ENCODE data around the gene STARD10.

The STARD10 gene

GRCh38 chr11:72746821-72747220 is 47.0 kb downstream of the STARD10 start:
- Histone ChIP-seq H3K27me3 (ENCODE audit: insufficient read depth, low read length) (no peaks in the 10 kb centered on the region), H3K36me3 (ENCODE audit: insufficient read depth, low read length) (peaks cover 4% of the 10 kb centered on the region; the same call in 1 of the 2 replicates), H3F3A (ENCODE audit: insufficient read depth, low read length) (no peaks in the 10 kb centered on the region), H3K27ac (ENCODE audit: low read depth, low read length, poor library complexity, severe bottlenecking) (no peak overlapping the region), H2AFZ (ENCODE audit: low read length) (no peak overlapping the region), H3K4me2 (ENCODE audit: low read length) (no peak overlapping the region), H3K9me3 (ENCODE audit: low read length) (no peaks in the 10 kb centered on the region), H3K9me2 (ENCODE audit: low read depth, low read length) (no peaks in the 10 kb centered on the region), H3K4me3 (ENCODE audit: low read depth, low read length, poor library complexity, severe bottlenecking) (no peak overlapping the region), H4K20me1 (ENCODE audit: insufficient read depth, low read length) (no peaks in the 10 kb centered on the region), H3K79me2 (ENCODE audit: insufficient read depth, low read length) (no peaks in the 10 kb centered on the region), H3K9ac (ENCODE audit: low read length) (no peak overlapping the region), H3K4me1 (ENCODE audit: insufficient read depth, low read length, severe bottlenecking) (peaks cover 36% of the 10 kb centered on the region)
- TF ChIP-seq CTCF (IDR thresholded peaks at IDR 0.05; ENCODE audit: low read length) (no peak), EZH2 (IDR thresholded peaks at IDR 0.05; ENCODE audit: borderline replicate concordance, low read length) (no peak)

GRCh38 chr11:72745925-72746550 is 47.8 kb downstream of the STARD10 start:
- Histone ChIP-seq H3K27me3 (ENCODE audit: insufficient read depth, low read length) (no peaks in the 10 kb centered on the region), H4K20me1 (ENCODE audit: insufficient read depth, low read length) (no peaks in the 10 kb centered on the region), H3K36me3 (ENCODE audit: insufficient read depth, low read length) (peaks cover 4% of the 10 kb centered on the region; the same call in 1 of the 2 replicates), H3K27ac (ENCODE audit: low read depth, low read length, poor library complexity, severe bottlenecking) (no peak overlapping the region), H3K4me2 (ENCODE audit: low read length) (no peak overlapping the region), H3K9me3 (ENCODE audit: low read length) (no peaks in the 10 kb centered on the region), H3K79me2 (ENCODE audit: insufficient read depth, low read length) (no peaks in the 10 kb centered on the region), H3K4me3 (ENCODE audit: low read depth, low read length, poor library complexity, severe bottlenecking) (no peak overlapping the region), H3F3A (ENCODE audit: insufficient read depth, low read length) (no peaks in the 10 kb centered on the region), H3K4me1 (ENCODE audit: insufficient read depth, low read length, severe bottlenecking) (peaks cover 37% of the 10 kb centered on the region), H3K9me2 (ENCODE audit: low read depth, low read length) (no peaks in the 10 kb centered on the region), H2AFZ (ENCODE audit: low read length) (no peak overlapping the region), H3K9ac (ENCODE audit: low read length) (no peak overlapping the region)
- TF ChIP-seq CTCF (IDR thresholded peaks at IDR 0.05; ENCODE audit: low read length) (no peak), EZH2 (IDR thresholded peaks at IDR 0.05; ENCODE audit: borderline replicate concordance, low read length) (no peak)

GRCh38 chr11:72745511-72745910 is 48.3 kb downstream of the STARD10 start:
- H3K4me3 ChIP-seq (ENCODE audit: low read depth, low read length, poor library complexity, severe bottlenecking) = no peak overlapping the region
- H3K79me2 ChIP-seq (ENCODE audit: insufficient read depth, low read length) = no peaks in the 10 kb centered on the region
- H2AFZ ChIP-seq (ENCODE audit: low read length) = no peak overlapping the region
- peaks cover 4% of the 10 kb centered on the region; the same call in 1 of the 2 replicates for H3K36me3 ChIP-seq (ENCODE audit: insufficient read depth, low read length)
- no peak for TF ChIP-seq EZH2 (IDR thresholded peaks at IDR 0.05; ENCODE audit: borderline replicate concordance, low read length)
- no peak for TF ChIP-seq CTCF (IDR thresholded peaks at IDR 0.05; ENCODE audit: low read length)
- H3K27me3 ChIP-seq (ENCODE audit: insufficient read depth, low read length) = no peaks in the 10 kb centered on the region
- H4K20me1 ChIP-seq (ENCODE audit: insufficient read depth, low read length) = no peaks in the 10 kb centered on the region
- no peak overlapping the region for H3K27ac ChIP-seq (ENCODE audit: low read depth, low read length, poor library complexity, severe bottlenecking)
- H3K9me2 ChIP-seq (ENCODE audit: low read depth, low read length) = no peaks in the 10 kb centered on the region
- no peaks in the 10 kb centered on the region for H3K9me3 ChIP-seq (ENCODE audit: low read length)
- H3K4me2 ChIP-seq (ENCODE audit: low read length) = no peak overlapping the region
- H3F3A ChIP-seq (ENCODE audit: insufficient read depth, low read length) = no peaks in the 10 kb centered on the region
- H3K9ac ChIP-seq (ENCODE audit: low read length) = no peak overlapping the region
- peaks cover 37% of the 10 kb centered on the region for H3K4me1 ChIP-seq (ENCODE audit: insufficient read depth, low read length, severe bottlenecking)
